ENCODE results near the gene BCL11B. TPM values are rescaled to one million over a fixed set of nuclear protein-coding genes. Genes with fewer than 3 reads are reported as not detected.
A peak's percentile ranks its signal among the peaks of the same experiment; 100 is the strongest.

The BCL11B gene
- total RNA-seq, 1 experiment from 2014 or later, result 0.84 TPM

GRCh38 chr14:99221445-99221844 is 50.6 kb downstream of the BCL11B start:
- Mint-ChIP-seq H3K27me3 (ENCODE audit: insufficient read depth, unreplicated experiment) (no peaks in the 10 kb centered on the region), H3K9me3 (ENCODE audit: unreplicated experiment) (no peaks in the 10 kb centered on the region), H3K36me3 (ENCODE audit: insufficient read depth, unreplicated experiment) (peaks cover 12% of the 10 kb centered on the region), H3K4me3 (ENCODE audit: unreplicated experiment) (no peak overlapping the region), H3K27ac (ENCODE audit: low read depth, unreplicated experiment) (no peak overlapping the region), H3K4me1 (ENCODE audit: insufficient read depth, unreplicated experiment) (peaks cover 8% of the 10 kb centered on the region)
- ChIA-PET POLR2A (interaction anchor here (0.7 kb wide), 1 partner anchor 1269 kb away, joined by 3 read pairs; no protein-coding TSS in a partner anchor), CTCF (no interaction called here)
- TF ChIP-seq CTCF (IDR thresholded peaks at IDR 0.05; ENCODE audit: unreplicated experiment), result no peak
- DNase-seq (ENCODE audit: unreplicated experiment), result no peak
- intact Hi-C loops (cut with micrococcal nuclease), result no loop called here
- no TSS peak for BruUV-seq (replicated peaks)

GRCh38 chr14:99217066-99217955 is 54.7 kb downstream of the BCL11B start:
- Mint-ChIP-seq H3K27me3 (ENCODE audit: insufficient read depth, unreplicated experiment) (no peaks in the 10 kb centered on the region), H3K36me3 (ENCODE audit: insufficient read depth, unreplicated experiment) (peaks cover 6% of the 10 kb centered on the region), H3K4me1 (ENCODE audit: insufficient read depth, unreplicated experiment) (peaks cover 8% of the 10 kb centered on the region), H3K4me3 (ENCODE audit: unreplicated experiment) (no peak overlapping the region), H3K27ac (ENCODE audit: low read depth, unreplicated experiment) (no peak overlapping the region), H3K9me3 (ENCODE audit: unreplicated experiment) (no peaks in the 10 kb centered on the region)
- intact Hi-C loops (cut with micrococcal nuclease), result no loop called here
- BruUV-seq (replicated peaks), result no TSS peak
- ChIA-PET POLR2A (no interaction called here), CTCF (no interaction called here)
- no peak for DNase-seq (ENCODE audit: unreplicated experiment)
- no peak for TF ChIP-seq CTCF (IDR thresholded peaks at IDR 0.05; ENCODE audit: unreplicated experiment)

- intact Hi-C loops (cut with micrococcal nuclease), result no loop called here
- H3K36me3 Mint-ChIP-seq (ENCODE audit: insufficient read depth, unreplicated experiment), result peaks cover 6% of the 10 kb centered on the region
- ChIA-PET CTCF (no interaction called here), POLR2A (no interaction called here)
- TF ChIP-seq CTCF (IDR thresholded peaks at IDR 0.05; ENCODE audit: unreplicated experiment), result no peak
- no peaks in the 10 kb centered on the region for H3K9me3 Mint-ChIP-seq (ENCODE audit: unreplicated experiment)
- H3K27ac Mint-ChIP-seq (ENCODE audit: low read depth, unreplicated experiment), result no peak overlapping the region
- no peak overlapping the region for H3K4me3 Mint-ChIP-seq (ENCODE audit: unreplicated experiment)
- H3K27me3 Mint-ChIP-seq (ENCODE audit: insufficient read depth, unreplicated experiment), result no peaks in the 10 kb centered on the region
- peaks cover 8% of the 10 kb centered on the region for H3K4me1 Mint-ChIP-seq (ENCODE audit: insufficient read depth, unreplicated experiment)
- DNase-seq (ENCODE audit: unreplicated experiment), result no peak
- BruUV-seq (replicated peaks), result no TSS peak
Measured at GRCh38 chr14:99216191-99216590, 55.8 kb downstream of the BCL11B start.

- POLR2A ChIA-PET, result no interaction called here
- intact Hi-C loops (cut with micrococcal nuclease), result no loop called here
- peak; percentile 7 for DNase-seq (ENCODE audit: unreplicated experiment)
- H3K9me3 Mint-ChIP-seq (ENCODE audit: unreplicated experiment), result no peaks in the 10 kb centered on the region
- CTCF ChIA-PET, result interaction anchor here (0.6 to 1.0 kb wide), 3 partner anchors 11 to 1785 kb away, joined by 3 to 6 read pairs (median 4); no protein-coding TSS in a partner anchor
- H3K27ac Mint-ChIP-seq (ENCODE audit: low read depth, unreplicated experiment), result no peak overlapping the region
- BruUV-seq (replicated peaks), result no TSS peak
- peaks cover 3% of the 10 kb centered on the region for H3K36me3 Mint-ChIP-seq (ENCODE audit: insufficient read depth, unreplicated experiment)
- H3K27me3 Mint-ChIP-seq (ENCODE audit: insufficient read depth, unreplicated experiment), result no peaks in the 10 kb centered on the region
- peaks cover 8% of the 10 kb centered on the region for H3K4me1 Mint-ChIP-seq (ENCODE audit: insufficient read depth, unreplicated experiment)
- TF ChIP-seq CTCF (IDR thresholded peaks at IDR 0.05; ENCODE audit: unreplicated experiment), result no peak
- H3K4me3 Mint-ChIP-seq (ENCODE audit: unreplicated experiment), result peak overlapping the region; percentile 16
Measured at GRCh38 chr14:99215277-99215676, 56.7 kb downstream of the BCL11B start.

Measured in MCF 10A (cell line).